ENCODE data around the gene KCTD2. TPM values are rescaled to one million over a fixed set of nuclear protein-coding genes. Genes with fewer than 3 reads are reported as not detected.

KCTD2 gene
- total and polyA plus RNA-seq, 9 of the 15 experiments (the other 6 are each of a cell fraction or from before 2014, with no cell fraction given), result 1.7 to 32.9 (median 15.8) TPM

GRCh38 chr17:75033346-75034235 lies 13.4 kb upstream of the KCTD2 start (continued):
- TF ChIP-seq ZBED1 (IDR thresholded peaks at IDR 0.05), result no peak
- 0 out of 2 replicates have a peak, but pooled peaks have one; percentile 17 for TF ChIP-seq ZNF212 (CRISPR knock-in tag; IDR thresholded peaks at IDR 0.05)
- TF ChIP-seq ZNF165 (CRISPR knock-in tag; IDR thresholded peaks at IDR 0.05; ENCODE audit: borderline replicate concordance), result no peak
- no peak for TF ChIP-seq NCOR1 (IDR thresholded peaks at IDR 0.05)
- TF ChIP-seq TARDBP (IDR thresholded peaks at IDR 0.05), result peak; percentile 51; the same call in 1 of the 2 replicates
- TF ChIP-seq ESRRB (CRISPR knock-in tag; IDR thresholded peaks at IDR 0.05; ENCODE audit: borderline replicate concordance), result no peak
- no peak for TF ChIP-seq ZNF253 (CRISPR knock-in tag; conservative IDR thresholded peaks at IDR 0.05)
- no peak for TF ChIP-seq KDM1A (IDR thresholded peaks at IDR 0.05)
- no peak for TF ChIP-seq MEIS2 (IDR thresholded peaks at IDR 0.05; ENCODE audit: partially characterized antibody)
- peak in 1 of 2 experiments; percentile 19; a peak in 1 of 4 replicates for TF ChIP-seq NONO (IDR thresholded peaks at IDR 0.05; ENCODE audit: low read depth in 2 of 2, low read length in 1 of 2)
- peak; percentile 21; the same call in 1 of the 2 replicates for TF ChIP-seq VEZF1 (CRISPR knock-in tag; IDR thresholded peaks at IDR 0.05)
- TF ChIP-seq ZNF24 (IDR thresholded peaks at IDR 0.05), result no peak
- no peak for TF ChIP-seq ZNF644 (tag; IDR thresholded peaks at IDR 0.05; ENCODE audit: low read depth)
- 0 out of 2 replicates have a peak, but pooled peaks have one; percentile 13 for TF ChIP-seq TCF3 (CRISPR knock-in tag; IDR thresholded peaks at IDR 0.05)
- TF ChIP-seq RAD51 (IDR thresholded peaks at IDR 0.05; ENCODE audit: borderline replicate concordance, low read depth), result peak; percentile 73
- no peak for TF ChIP-seq CBX5 (IDR thresholded peaks at IDR 0.05; ENCODE audit: borderline replicate concordance, low read depth)
- no peak for TF ChIP-seq MAFK (IDR thresholded peaks at IDR 0.05; ENCODE audit: low read length)
- no peak for TF ChIP-seq RUNX1 (IDR thresholded peaks at IDR 0.05; ENCODE audit: low read depth)
- TF ChIP-seq HMBOX1 (IDR thresholded peaks at IDR 0.05), result no peak
- no peak for TF ChIP-seq KDM4B (IDR thresholded peaks at IDR 0.05; ENCODE audit: borderline replicate concordance in 2 of 2, low read depth in 1 of 2)
- no peak for TF ChIP-seq ARID4B (CRISPR knock-in tag; IDR thresholded peaks at IDR 0.05)
- no peak for TF ChIP-seq IFI16 (CRISPR knock-in tag; IDR thresholded peaks at IDR 0.05)
- TF ChIP-seq CBX8 (IDR thresholded peaks at IDR 0.05; ENCODE audit: borderline replicate concordance, extremely low read depth, low read depth, low read length, poor library complexity, severe bottlenecking), result no peak
